Kidney (tissue), 14 donors: ENCODE data around the gene SCARB1. TPM values are rescaled to one million over a fixed set of nuclear protein-coding genes. Genes with fewer than 3 reads are reported as not detected.
A peak's percentile ranks its signal among the peaks of the same experiment; 100 is the strongest.

Experiments used
- DNase-seq, 5 donors: peaks; one replicate each; pipeline ENCODE4 v3.0.0-alpha.2; 2013 to 2020
- FAIRE-seq: peaks from 2 replicates; lab custom pipeline; 2012; peaks lifted over from hg19 to GRCh38; lab: Jason Lieb, UNC
- H3K27ac ChIP-seq, 2 donors: one replicate each; pipeline ENCODE4 v1.7.0; 2013; ENCODE audit warnings: low read depth in 2 of 2, low read length in 2 of 2, inconsistent platforms in 1 of 2
- H3K27me3 ChIP-seq: one replicate; pipeline ENCODE4 v1.7.1; 2013; ENCODE audit warnings: low read length, inconsistent platforms; ENCODE audit not compliant: control insufficient read depth, insufficient read depth
- H3K36me3 ChIP-seq, 3 donors: one replicate each; pipeline versions ENCODE4 v1.7.0 to v1.7.1; 2013; ENCODE audit warnings: low read length in 3 of 3, control low read depth in 1 of 3, inconsistent platforms in 1 of 3; ENCODE audit not compliant: insufficient read depth in 3 of 3, control insufficient read depth in 2 of 3
- H3K4me1 ChIP-seq, 3 donors: one replicate each; pipeline versions ENCODE4 v1.7.0 to v1.7.1; 2013; ENCODE audit warnings: low read length in 3 of 3, inconsistent platforms in 1 of 3, low read depth in 1 of 3; ENCODE audit not compliant: control insufficient read depth in 2 of 3, insufficient read depth in 2 of 3
- H3K4me3 ChIP-seq, 3 donors: one replicate each; pipeline versions ENCODE4 v1.7.0 to v1.8.1; 2013; ENCODE audit warnings: low read length in 3 of 3, control low read depth in 1 of 3, inconsistent platforms in 1 of 3
- H3K9ac ChIP-seq, 3 donors: one replicate each; pipeline versions ENCODE4 v1.7.0 to v1.7.1; 2013; ENCODE audit warnings: low read length in 3 of 3, control low read depth in 1 of 3, inconsistent platforms in 1 of 3
- H3K9me3 ChIP-seq, 3 donors: one replicate each; pipeline versions ENCODE4 v1.7.0 to v1.7.1; 2013; ENCODE audit warnings: low read length in 3 of 3, control low read depth in 1 of 3, inconsistent platforms in 1 of 3; ENCODE audit not compliant: control insufficient read depth in 2 of 3, insufficient read depth in 1 of 3
- CTCF ChIP-seq: IDR thresholded peaks from 3 replicates; pipeline ENCODE4 v1.5.1; 2012; ENCODE audit warnings: mild to moderate bottlenecking, moderate library complexity, borderline replicate concordance; ENCODE audit not compliant: insufficient read depth; ENCODE audit errors: extremely low read depth
- intact Hi-C: fragments of 100-400 bp; cut with DNase I; formaldehyde crosslinking; loops from one replicate; pipeline ENCODE4 v1.11.1; 2022
- polyA plus RNA-seq: library from polyadenylated mRNA; stranded (reverse); fragments of 350-450 nt; fragmentation: Illumina TruSeq; extraction: RNeasy Lipid Tissue Mini Kit (QIAGEN cat#74804); gene quantifications from one replicate; pipeline ENCODE4 v1.2.3, GENCODE V29; 2014; ENCODE audit warnings: low read depth, low replicate concordance; ENCODE audit not compliant: insufficient read depth
- total RNA-seq: library from RNA; stranded (reverse); fragmentation: NEBNext Ultra II Directional; extraction: Animal tissue kit (Norgen Biotek cat#: 25700); gene quantifications from one replicate; pipeline ENCODE4 v1.2.1, GENCODE V29; 2021
- donor health status: control.
- donor health status: control.
- donor health status: control.
- donor health status: control.
- donor health status: control.
- donor health status: DM: yes; HTN: yes; CAD: no.
- donor health status: Normal renal cell carcinoma (clear cell type).

The SCARB1 gene
- total and polyA plus RNA-seq, 2 donors from 2014 or later = 12.3 to 13.2 TPM

- H3K4me3 ChIP-seq = no peak overlapping the region
- no peak for TF ChIP-seq CTCF
- H3K36me3 ChIP-seq = no peaks in the 10 kb centered on the region
- DNase-seq (peak in 1 of 5 donors; percentile 51), FAIRE-seq (no peak)
- intact Hi-C loops = no loop called here
- no peak overlapping the region for H3K9ac ChIP-seq
- no peaks in the 10 kb centered on the region for H3K9me3 ChIP-seq
- H3K27ac ChIP-seq = no peak overlapping the region
- peaks cover 2 to 8% (median 7%) of the 10 kb centered on the region in 3 donors for H3K4me1 ChIP-seq
- no peaks in the 10 kb centered on the region for H3K27me3 ChIP-seq
Observed at GRCh38 chr12:124829008-124829707, 34.5 kb downstream of the SCARB1 start.

GRCh38 chr12:124828264-124829007 is 35.2 kb downstream of the SCARB1 start:
- FAIRE-seq (no peak), DNase-seq (peak; percentile 65 to 83 (median 79))
- H3K9ac ChIP-seq = no peak overlapping the region
- intact Hi-C loops = no loop called here
- no peaks in the 10 kb centered on the region for H3K27me3 ChIP-seq
- peak overlapping the region; percentile 8 to 39 for H3K27ac ChIP-seq
- H3K4me3 ChIP-seq = no peak overlapping the region
- no peak for TF ChIP-seq CTCF
- no peaks in the 10 kb centered on the region for H3K36me3 ChIP-seq
- peaks cover 2 to 8% (median 7%) of the 10 kb centered on the region in 3 donors for H3K4me1 ChIP-seq
- no peaks in the 10 kb centered on the region for H3K9me3 ChIP-seq

- TF ChIP-seq CTCF = no peak
- no peak overlapping the region for H3K4me3 ChIP-seq
- no peaks in the 10 kb centered on the region for H3K36me3 ChIP-seq
- H3K9ac ChIP-seq = no peak overlapping the region
- H3K27ac ChIP-seq = no peak overlapping the region
- no peaks in the 10 kb centered on the region for H3K27me3 ChIP-seq
- no peak for DNase-seq
- peaks cover 2 to 8% (median 7%) of the 10 kb centered on the region in 3 donors for H3K4me1 ChIP-seq
- intact Hi-C loops = no loop called here
- H3K9me3 ChIP-seq = no peaks in the 10 kb centered on the region
- FAIRE-seq = no peak
Observed at GRCh38 chr12:124827588-124828184, 36.0 kb downstream of the SCARB1 start.
